Body of pancreas (tissue), 4 donors: Measurements from ENCODE around the gene ASXL3.

Experiments
- CTCF ChIP-seq, 7 experiments: fragments of 450-650 bp in 4 of 7; fragments of 200-600 bp in 3 of 7; sonication (generic) in 3 of 7; IDR thresholded peaks; one replicate each; pipeline ENCODE4 v1.5.1; 2016 to 2019; ENCODE audit warnings: antibody characterized with exemption in 7 of 7
- POLR2A ChIP-seq, 3 donors: fragments of 450-650 bp; IDR thresholded peaks; one replicate each; pipeline ENCODE4 v1.6.1; 2016; ENCODE audit warnings: antibody characterized with exemption in 3 of 3, mild to moderate bottlenecking in 2 of 3

- TF ChIP-seq CTCF (IDR thresholded peaks at IDR 0.05) (no peak), POLR2A (IDR thresholded peaks at IDR 0.05) (no peak)
These were observed 203.4 kb downstream of the ASXL3 start for GRCh38 chr18:33781429-33781828.
